DMS79 treated with DMSO at 0.1 percent for 48 hours (cell line): Measurements from ENCODE around the gene WDFY4.

Experiments used
- DNase-seq: peaks from one replicate; lab custom pipeline; 2025; lab: John Stamatoyannopoulos, UW

The WDFY4 gene

GRCh38 chr10:48983648-48984351 lies 299.1 kb downstream of the WDFY4 start:
- no peak for DNase-seq

DNA sequence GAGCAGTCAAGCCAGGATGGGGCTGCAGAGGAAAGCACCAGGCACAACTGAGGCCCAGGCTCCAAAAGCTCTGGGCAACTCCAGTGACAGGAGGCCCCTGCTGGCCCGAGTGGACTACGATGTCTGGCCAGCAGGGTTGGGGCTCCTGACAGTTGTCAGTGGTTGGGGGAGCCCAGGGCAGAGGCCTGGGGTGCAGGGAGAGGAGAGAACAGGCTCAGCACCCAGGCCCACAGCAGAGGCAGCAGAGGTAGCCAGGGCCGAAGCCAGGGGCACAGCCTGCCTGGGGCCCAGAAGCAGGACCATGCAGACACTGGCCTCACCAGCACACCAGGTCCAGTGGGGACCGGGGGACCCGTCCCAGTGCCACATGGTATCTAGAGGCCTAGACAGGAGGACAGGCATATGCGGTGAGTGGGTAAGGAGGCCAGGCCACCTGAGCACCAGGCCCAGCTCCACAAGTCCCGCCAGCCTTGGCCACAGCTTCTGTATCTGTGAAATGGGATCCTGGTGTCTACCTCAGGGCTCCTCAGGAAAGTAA lies 301.0 kb downstream of the WDFY4 start:
- no peak for DNase-seq

DNA sequence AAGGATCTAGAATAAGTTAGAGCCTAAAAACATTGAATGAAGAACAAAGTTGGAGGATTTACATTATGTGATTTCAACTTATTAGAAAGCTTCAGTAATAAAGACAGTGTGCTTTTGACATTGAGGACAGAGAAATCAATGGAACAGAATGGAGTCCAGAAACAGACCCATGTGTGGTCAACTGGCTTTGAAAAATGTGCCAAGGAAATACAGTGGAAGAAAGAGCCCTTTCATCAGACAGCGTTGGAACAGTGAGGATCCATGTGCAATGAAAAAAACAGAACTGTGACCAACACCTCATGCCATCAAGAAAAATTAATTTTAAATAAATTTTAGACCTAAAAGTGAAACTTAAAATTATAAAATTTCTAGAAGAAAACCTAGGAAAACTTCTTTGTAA lies 305.6 kb downstream of the WDFY4 start:
- DNase-seq, result no peak

GRCh38 chr10:48993627-48994026 lies 309.0 kb downstream of the WDFY4 start:
- no peak for DNase-seq

DNA sequence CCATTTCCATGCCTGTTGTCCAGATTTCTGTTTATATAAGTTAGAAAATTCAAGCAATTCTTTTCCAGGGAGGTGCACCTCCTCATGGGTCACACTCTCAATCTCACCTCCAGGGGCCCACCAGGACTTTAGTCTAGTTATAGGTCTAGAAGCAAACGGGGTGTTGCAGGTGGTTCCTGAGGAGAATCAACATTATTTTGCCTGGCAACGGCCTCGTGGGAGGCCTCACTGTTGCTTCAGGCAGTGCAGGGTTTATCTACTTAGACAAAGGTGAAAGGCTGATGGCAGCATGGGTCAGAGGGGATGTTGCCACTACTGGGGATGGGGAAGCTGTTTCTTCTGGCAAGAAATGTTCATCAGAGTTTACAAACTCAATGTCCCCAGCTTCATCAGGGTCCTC lies 311.7 kb downstream of the WDFY4 start:
- DNase-seq, result no peak

DNA sequence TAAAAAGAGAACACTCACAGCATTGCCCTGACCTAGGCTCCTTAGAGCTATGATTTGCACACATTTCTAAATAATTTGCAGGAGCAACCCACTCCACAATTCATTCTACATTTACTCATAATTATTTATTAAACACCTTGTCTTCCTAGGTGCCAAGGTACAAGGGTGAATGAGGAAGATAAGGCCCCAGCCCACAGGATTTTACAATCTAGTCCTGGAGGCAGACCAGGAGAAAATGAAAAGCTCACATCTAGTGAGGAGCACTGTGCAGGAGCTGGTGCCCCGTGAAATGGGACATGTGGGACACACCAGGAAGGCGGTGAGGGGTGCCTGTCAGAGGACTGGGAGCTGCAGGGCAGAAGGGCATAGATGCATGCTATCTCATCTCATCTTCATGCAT lies 314.7 kb downstream of the WDFY4 start:
- no peak for DNase-seq

GRCh38 chr10:49000437-49001398 lies 316.0 kb downstream of the WDFY4 start:
- no peak for DNase-seq

GRCh38 chr10:49001402-49001801 lies 316.7 kb downstream of the WDFY4 start:
- DNase-seq, result no peak

- no peak for DNase-seq
Measured at GRCh38 chr10:49001870-49002672, 317.4 kb downstream of the WDFY4 start.

DNA sequence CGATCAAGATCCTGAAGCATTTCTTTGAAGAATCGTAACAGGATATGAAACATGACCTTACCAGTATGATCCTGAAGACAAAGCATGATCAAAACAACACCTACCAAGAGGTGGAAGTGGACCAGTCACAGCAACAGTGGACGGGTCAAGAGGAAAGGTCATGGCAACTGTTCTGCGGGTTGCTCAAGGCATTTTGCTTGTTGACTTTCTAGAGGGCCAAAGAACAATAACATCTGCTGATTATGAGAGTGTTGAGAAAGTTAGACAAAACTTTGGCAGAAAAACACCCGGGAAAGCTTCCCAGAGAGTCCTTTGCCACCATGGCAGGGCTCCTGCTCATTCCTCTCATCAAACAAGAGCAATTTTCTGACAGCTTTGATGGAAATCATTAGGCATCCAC lies 320.6 kb downstream of the WDFY4 start:
- DNase-seq, result no peak

DNA sequence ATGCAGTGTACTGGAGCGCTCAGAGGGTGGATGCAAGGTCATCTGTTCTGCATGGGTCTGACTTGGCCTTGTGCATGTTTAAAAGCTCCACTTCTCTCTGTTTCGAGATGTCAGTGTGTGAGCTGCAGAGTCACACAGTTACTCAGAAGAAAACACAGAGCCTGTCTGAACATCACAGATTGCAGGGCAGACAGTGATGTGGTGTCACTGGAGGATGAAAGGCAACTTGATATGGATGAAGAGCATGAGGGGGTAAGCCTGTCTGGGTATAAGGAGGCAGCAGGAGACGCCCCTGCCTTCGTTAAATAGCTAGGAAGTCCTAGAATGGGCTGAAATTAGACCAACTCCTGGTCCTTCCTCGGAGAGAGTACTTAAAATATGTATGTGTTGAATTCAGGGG lies 322.5 kb downstream of the WDFY4 start:
- no peak for DNase-seq

- no peak for DNase-seq
Measured at GRCh38 chr10:49008091-49008490, 323.4 kb downstream of the WDFY4 start.

GRCh38 chr10:49008505-49009198 lies 324.0 kb downstream of the WDFY4 start:
- no peak for DNase-seq

DNA sequence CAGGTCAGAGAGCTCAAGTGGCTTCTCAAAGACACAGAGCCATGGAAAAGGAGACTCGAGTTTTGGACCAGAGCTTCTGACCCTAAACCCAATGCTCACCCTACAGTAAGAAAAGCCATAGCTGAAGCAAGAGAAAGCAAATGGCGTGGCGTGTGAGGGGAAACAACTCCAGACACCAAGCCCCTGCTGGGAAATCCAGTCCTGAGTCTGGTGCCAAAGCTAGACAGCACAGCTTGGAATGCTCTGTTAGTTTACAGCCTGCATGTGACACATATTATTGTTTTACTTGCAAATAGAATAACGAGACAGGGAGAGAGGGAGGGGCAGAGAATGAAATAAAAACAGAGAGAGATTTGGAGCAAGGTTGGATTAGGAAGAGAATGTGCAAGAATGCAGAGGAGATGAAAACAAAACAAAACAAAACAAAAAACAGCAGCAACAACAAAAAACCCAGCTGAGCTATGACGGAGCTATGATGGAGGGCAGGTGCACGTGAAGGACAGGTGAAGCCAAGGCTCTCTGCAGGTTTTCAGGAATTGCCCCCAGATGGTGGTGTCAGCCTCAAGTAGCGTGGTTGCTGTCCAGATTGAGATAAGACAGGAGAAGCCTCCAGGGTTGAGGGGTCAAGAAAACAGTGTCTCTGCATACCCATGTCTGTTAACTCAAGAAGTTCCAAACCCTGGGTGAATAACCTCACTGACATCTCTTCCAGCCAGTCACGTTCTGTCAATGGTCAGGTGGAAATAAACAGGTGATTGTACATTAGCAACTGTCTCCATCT lies 324.7 kb downstream of the WDFY4 start:
- DNase-seq, result no peak

DNA sequence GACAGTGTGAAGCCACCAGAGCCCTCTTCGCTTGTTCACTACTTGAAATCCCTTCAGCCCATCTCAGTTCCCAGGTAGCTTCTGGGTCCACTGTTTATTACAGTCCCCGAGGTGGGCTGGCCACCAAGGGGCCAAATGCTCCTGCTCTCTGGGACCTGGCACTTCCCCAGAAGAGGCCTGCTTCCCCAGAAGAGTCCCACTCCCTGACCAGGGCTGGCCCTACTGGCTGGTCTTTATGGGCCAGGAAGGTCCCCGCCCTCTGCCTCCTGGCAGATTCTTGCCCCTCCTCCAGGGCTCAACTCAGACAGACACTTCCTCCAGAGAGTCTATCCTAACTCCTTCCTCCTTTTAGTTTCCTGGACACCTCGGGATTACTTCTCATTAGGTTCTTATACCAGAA lies 325.6 kb downstream of the WDFY4 start:
- no peak for DNase-seq

DNA sequence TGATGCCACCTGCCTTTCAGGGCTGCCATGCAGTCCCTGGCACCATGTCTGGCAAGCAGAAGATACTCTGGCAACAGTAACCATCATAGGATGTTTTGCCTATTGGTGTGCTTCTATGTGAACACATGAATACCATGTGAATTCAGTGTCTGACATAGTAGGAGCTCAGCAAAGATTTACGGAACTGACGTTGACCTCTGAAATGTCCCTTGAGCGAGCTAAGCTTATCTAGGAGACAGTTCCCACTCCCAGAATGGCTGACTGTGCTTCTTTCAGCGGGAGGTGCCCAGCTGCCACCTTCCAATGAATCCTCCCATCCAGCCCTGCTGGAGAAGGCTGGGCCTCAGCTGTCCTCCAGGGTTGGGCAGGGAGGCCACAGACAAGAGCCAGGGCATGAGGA lies 326.2 kb downstream of the WDFY4 start:
- no peak for DNase-seq

GRCh38 chr10:49011756-49012155 lies 327.1 kb downstream of the WDFY4 start:
- no peak for DNase-seq

- DNase-seq, result no peak
Measured at GRCh38 chr10:49012603-49013002, 327.9 kb downstream of the WDFY4 start.

GRCh38 chr10:49015700-49016099 lies 331.0 kb downstream of the WDFY4 start:
- DNase-seq, result no peak

- no peak for DNase-seq
Measured at GRCh38 chr10:49021685-49022084, 337.0 kb downstream of the WDFY4 start.

GRCh38 chr10:49023071-49023470 lies 338.4 kb downstream of the WDFY4 start:
- DNase-seq, result no peak
